Trophoblast cell (in vitro differentiated cells and primary cell): ENCODE results near the gene CACNA1D.

Experiments
- DNase-seq, 2 donors: peaks; one replicate each; pipeline ENCODE4 v3.0.0-alpha.2; 2016
- H2AFZ ChIP-seq: 2 replicates; pipeline ENCODE4 v1.6.1; 2013; ENCODE audit warnings: low read length, moderate library complexity, mild to moderate bottlenecking; ENCODE audit not compliant: insufficient read depth, poor library complexity
- H2AK5ac ChIP-seq: 2 replicates; pipeline ENCODE4 v1.6.1; 2013; ENCODE audit warnings: mild to moderate bottlenecking, low read length
- H2BK120ac ChIP-seq: 2 replicates; pipeline ENCODE4 v1.6.1; 2013; ENCODE audit warnings: low read length, mild to moderate bottlenecking, moderate library complexity; ENCODE audit not compliant: insufficient read depth, poor library complexity
- H2BK12ac ChIP-seq: 2 replicates; pipeline ENCODE4 v1.6.1; 2013; ENCODE audit warnings: mild to moderate bottlenecking, low read length, moderate library complexity
- H2BK5ac ChIP-seq: 2 replicates; pipeline ENCODE4 v1.6.1; 2013; ENCODE audit warnings: low read length, low read depth, moderate library complexity, mild to moderate bottlenecking; ENCODE audit not compliant: poor library complexity
- H3K14ac ChIP-seq: 2 replicates; pipeline ENCODE4 v1.6.1; 2013; ENCODE audit warnings: mild to moderate bottlenecking, low read length
- H3K18ac ChIP-seq: 2 replicates; pipeline ENCODE4 v1.6.1; 2013; ENCODE audit warnings: mild to moderate bottlenecking, low read length
- H3K23ac ChIP-seq: 2 replicates; pipeline ENCODE4 v1.6.1; 2013; ENCODE audit warnings: low read length
- H3K27ac ChIP-seq: 2 replicates; pipeline ENCODE4 v1.5.1; 2013; ENCODE audit warnings: low read depth, mild to moderate bottlenecking, inconsistent platforms, low read length, moderate library complexity
- H3K27me3 ChIP-seq: 2 replicates; pipeline ENCODE4 v1.6.1; 2013; ENCODE audit warnings: inconsistent platforms, mild to moderate bottlenecking, low read length, moderate library complexity; ENCODE audit not compliant: insufficient read depth
- H3K36me3 ChIP-seq, 2 experiments: 1 replicate in 1 of 2; 2 replicates in 1 of 2; pipeline ENCODE4 v1.6.1; 2013; ENCODE audit warnings: low read length in 2 of 2, mild to moderate bottlenecking in 2 of 2, moderate library complexity in 1 of 2; ENCODE audit not compliant: insufficient read depth in 2 of 2, control insufficient read depth in 1 of 2
- H3K4ac ChIP-seq: 2 replicates; pipeline ENCODE4 v1.6.1; 2013; ENCODE audit warnings: low read depth, mild to moderate bottlenecking, low read length, moderate library complexity
- H3K4me1 ChIP-seq, 2 experiments: 1 replicate in 1 of 2; 2 replicates in 1 of 2; pipeline ENCODE4 v1.6.1; 2013; ENCODE audit warnings: low read length in 2 of 2, mild to moderate bottlenecking in 2 of 2, moderate library complexity in 1 of 2; ENCODE audit not compliant: insufficient read depth in 2 of 2, control insufficient read depth in 1 of 2
- H3K4me2 ChIP-seq: 2 replicates; pipeline ENCODE4 v1.6.1; 2013; ENCODE audit warnings: inconsistent platforms, mild to moderate bottlenecking, low read length, moderate library complexity
- H3K4me3 ChIP-seq: 2 replicates; pipeline ENCODE4 v1.5.1; 2013; ENCODE audit warnings: mild to moderate bottlenecking, low read depth, low read length, inconsistent platforms
- H3K79me1 ChIP-seq: one replicate; pipeline ENCODE4 v1.6.1; 2013; ENCODE audit warnings: low read length
- H3K79me2 ChIP-seq: 2 replicates; pipeline ENCODE4 v1.6.1; 2013; ENCODE audit warnings: low read length, mild to moderate bottlenecking; ENCODE audit not compliant: control insufficient read depth, insufficient read depth, poor library complexity
- H3K9ac ChIP-seq: 2 replicates; pipeline ENCODE4 v1.6.1; 2013; ENCODE audit warnings: mild to moderate bottlenecking, low read length
- H3K9me3 ChIP-seq: 2 replicates; pipeline ENCODE4 v1.6.1; 2013; ENCODE audit warnings: low read depth, mild to moderate bottlenecking, control low read depth, inconsistent platforms, low read length; ENCODE audit not compliant: insufficient read depth
- H4K12ac ChIP-seq: 2 replicates; pipeline ENCODE4 v1.6.1; 2013; ENCODE audit warnings: low read depth, mild to moderate bottlenecking, low read length, moderate library complexity
- H4K8ac ChIP-seq: 2 replicates; pipeline ENCODE4 v1.6.1; 2013; ENCODE audit warnings: low read depth, mild to moderate bottlenecking, low read length, moderate library complexity
- H4K91ac ChIP-seq: one replicate; pipeline ENCODE4 v1.6.1; 2013; ENCODE audit warnings: low read depth, mild to moderate bottlenecking, low read length, moderate library complexity
- WGBS: extraction: QIAGEN DNeasy Blood & Tissue Kit; methylation state at CpG from one replicate; pipeline ENCODE4 v1.1.7; 2013; ENCODE audit warnings: missing lambda C conversion rate; ENCODE audit not compliant: insufficient read length, insufficient coverage; ENCODE audit errors: extremely low coverage; 5-methylcytosine and 5-hydroxymethylcytosine counted together

CACNA1D gene

GRCh38 chr3:53817211-53817610 lies 322.8 kb downstream of the CACNA1D start:
- Histone ChIP-seq H2BK12ac (no peak overlapping the region), H3K9me3 (no peaks in the 10 kb centered on the region), H4K8ac (no peak overlapping the region), H2AFZ (no peak overlapping the region), H4K12ac (no peak overlapping the region), H3K27me3 (no peaks in the 10 kb centered on the region), H3K36me3 (no peaks in the 10 kb centered on the region), H3K79me2 (no peaks in the 10 kb centered on the region), H3K14ac (no peak overlapping the region), H3K79me1 (no peaks in the 10 kb centered on the region), H3K9ac (no peak overlapping the region), H3K18ac (no peak overlapping the region), H2BK5ac (no peak overlapping the region), H3K23ac (no peak overlapping the region), H3K4me1 (no peaks in the 10 kb centered on the region), H3K27ac (no peak overlapping the region), H2AK5ac (no peak overlapping the region), H4K91ac (no peak overlapping the region), H3K4ac (no peak overlapping the region), H2BK120ac (no peak overlapping the region), H3K4me3 (no peak overlapping the region), H3K4me2 (no peak overlapping the region)
- WGBS = no CpG with 5 or more reads among the region's 6 CpGs
- no peak for DNase-seq

GRCh38 chr3:53817809-53818208 lies 323.4 kb downstream of the CACNA1D start:
- no peak overlapping the region for H3K23ac ChIP-seq
- no peak overlapping the region for H3K14ac ChIP-seq
- no peaks in the 10 kb centered on the region for H3K79me2 ChIP-seq
- no peak overlapping the region for H3K27ac ChIP-seq
- H2AFZ ChIP-seq = no peak overlapping the region
- no peak overlapping the region for H3K4me2 ChIP-seq
- H3K27me3 ChIP-seq = no peaks in the 10 kb centered on the region
- no peak overlapping the region for H2AK5ac ChIP-seq
- H3K79me1 ChIP-seq = no peaks in the 10 kb centered on the region
- H3K9me3 ChIP-seq = no peaks in the 10 kb centered on the region
- H3K9ac ChIP-seq = no peak overlapping the region
- no peak overlapping the region for H3K4ac ChIP-seq
- no peak overlapping the region for H3K18ac ChIP-seq
- no peak overlapping the region for H4K12ac ChIP-seq
- no peaks in the 10 kb centered on the region for H3K4me1 ChIP-seq
- no peak overlapping the region for H2BK5ac ChIP-seq
- no peaks in the 10 kb centered on the region for H3K36me3 ChIP-seq
- DNase-seq = no peak
- H2BK12ac ChIP-seq = no peak overlapping the region
- H4K8ac ChIP-seq = no peak overlapping the region
- WGBS = no CpG with 5 or more reads among the region's 17 CpGs
- H4K91ac ChIP-seq = no peak overlapping the region
- no peak overlapping the region for H3K4me3 ChIP-seq
- no peak overlapping the region for H2BK120ac ChIP-seq

- Histone ChIP-seq H2BK5ac (no peak overlapping the region), H2AFZ (no peak overlapping the region), H3K14ac (no peak overlapping the region), H3K79me1 (no peaks in the 10 kb centered on the region), H2AK5ac (no peak overlapping the region), H3K18ac (no peak overlapping the region), H4K91ac (no peak overlapping the region), H3K27ac (no peak overlapping the region), H3K4ac (no peak overlapping the region), H3K27me3 (no peaks in the 10 kb centered on the region), H3K9ac (no peak overlapping the region), H3K79me2 (no peaks in the 10 kb centered on the region), H4K8ac (no peak overlapping the region), H2BK12ac (no peak overlapping the region), H4K12ac (no peak overlapping the region), H3K36me3 (no peaks in the 10 kb centered on the region), H3K23ac (no peak overlapping the region), H3K4me2 (no peak overlapping the region), H2BK120ac (no peak overlapping the region), H3K4me1 (no peaks in the 10 kb centered on the region), H3K9me3 (no peaks in the 10 kb centered on the region), H3K4me3 (no peak overlapping the region)
- WGBS = no CpG with 5 or more reads among the region's 14 CpGs
- no peak for DNase-seq
Measured at GRCh38 chr3:53818221-53819162, 324.1 kb downstream of the CACNA1D start.

GRCh38 chr3:53819163-53819868 lies 324.9 kb downstream of the CACNA1D start:
- no peak overlapping the region for H3K9ac ChIP-seq
- H3K23ac ChIP-seq = no peak overlapping the region
- no peak overlapping the region for H4K12ac ChIP-seq
- no peak overlapping the region for H2BK120ac ChIP-seq
- H3K9me3 ChIP-seq = no peaks in the 10 kb centered on the region
- H4K8ac ChIP-seq = no peak overlapping the region
- H3K79me2 ChIP-seq = no peaks in the 10 kb centered on the region
- H3K4ac ChIP-seq = no peak overlapping the region
- no peak overlapping the region for H2AFZ ChIP-seq
- no peak overlapping the region for H3K27ac ChIP-seq
- no peak overlapping the region for H4K91ac ChIP-seq
- peak in 1 of 2 donors; percentile 40 for DNase-seq
- no peak overlapping the region for H3K18ac ChIP-seq
- H3K79me1 ChIP-seq = no peaks in the 10 kb centered on the region
- H2AK5ac ChIP-seq = no peak overlapping the region
- H3K4me2 ChIP-seq = no peak overlapping the region
- H3K4me1 ChIP-seq = no peaks in the 10 kb centered on the region
- no peaks in the 10 kb centered on the region for H3K27me3 ChIP-seq
- no CpG with 5 or more reads among the region's 14 CpGs for WGBS
- H3K14ac ChIP-seq = no peak overlapping the region
- no peaks in the 10 kb centered on the region for H3K36me3 ChIP-seq
- no peak overlapping the region for H2BK5ac ChIP-seq
- no peak overlapping the region for H2BK12ac ChIP-seq
- H3K4me3 ChIP-seq = no peak overlapping the region
